Stimulated activated CD4-positive, alpha-beta T cell treated with anti-CD3 and anti-CD28 coated beads, Interleukin-4, amount 100 ng/mL, for 48 hours (primary cell): ENCODE measurements around the gene SCO1.
"Not testable (repeated sequence)": the region's sequence is repeated elsewhere in the genome, so short reads cannot be mapped to it uniquely, and the experiment has no call there.

Experiments used
- DNase-seq, 2 donors: peaks; one replicate each; pipeline ENCODE4 v3.0.0-alpha.2; 2020; ENCODE audit warnings: low read depth in 2 of 2

The SCO1 gene

GRCh38 chr17:10697092-10698081 lies at the start of gene SCO1, which contains the start of gene ADPRM:
Gene SCO1, minus strand, starts transcription at chr17:10697533. Its CDS starts 26 bp downstream, at chr17:10697507.
Gene ADPRM, plus strand, starts transcription at chr17:10697594. Its CDS starts 7,333 bp downstream, at chr17:10704927.
- peak; percentile 79 to 87 for DNase-seq

GRCh38 chr17:10745231-10745630 lies 47.9 kb upstream of the SCO1 start:
- DNase-seq: no peak

GRCh38 chr17:10744501-10745000 lies 47.2 kb upstream of the SCO1 start:
- no peak for DNase-seq

GRCh38 chr17:10743316-10744009 lies 46.1 kb upstream of the SCO1 start:
- DNase-seq: no peak

GRCh38 chr17:10742431-10742830 lies 45.1 kb upstream of the SCO1 start:
- no peak for DNase-seq

GRCh38 chr17:10741416-10742135 lies 44.2 kb upstream of the SCO1 start:
- no peak for DNase-seq

- DNase-seq: no peak
These were observed 42.1 kb upstream of the SCO1 start for GRCh38 chr17:10739386-10739785.

- DNase-seq: no peak
These were observed 41.4 kb upstream of the SCO1 start for GRCh38 chr17:10738521-10739258.

GRCh38 chr17:10737736-10738135 lies 40.4 kb upstream of the SCO1 start:
- DNase-seq: no peak

- DNase-seq: peak in 1 of 2 donors; percentile 8
These were observed 39.9 kb upstream of the SCO1 start for GRCh38 chr17:10737168-10737622.

GRCh38 chr17:10735821-10736220 lies 38.5 kb upstream of the SCO1 start:
- no peak for DNase-seq

GRCh38 chr17:10735251-10735650 lies 37.9 kb upstream of the SCO1 start:
- no peak for DNase-seq

- DNase-seq: no peak
These were observed 36.3 kb upstream of the SCO1 start for GRCh38 chr17:10733666-10734065.

- not testable (repeated sequence) for DNase-seq
These were observed 34.8 kb upstream of the SCO1 start for GRCh38 chr17:10732121-10732520.

- no peak for DNase-seq
These were observed 34.1 kb upstream of the SCO1 start for GRCh38 chr17:10731408-10731879.

GRCh38 chr17:10730247-10730646 lies 32.9 kb upstream of the SCO1 start:
- not testable (repeated sequence) for DNase-seq

- DNase-seq: peak; percentile 28 to 31
These were observed 32.2 kb upstream of the SCO1 start, which contains the start of gene TMEM220 for GRCh38 chr17:10729334-10730193. Gene TMEM220, minus strand, starts transcription at chr17:10730023. Its CDS starts 172 bp downstream, at chr17:10729851.

GRCh38 chr17:10728331-10728892 lies 31.1 kb upstream of the SCO1 start:
- no peak for DNase-seq

- peak in 1 of 2 donors; percentile 6 for DNase-seq
These were observed 29.9 kb upstream of the SCO1 start for GRCh38 chr17:10727192-10727591.
